ENCODE results near the gene DAAM1. TPM values are rescaled to one million over a fixed set of nuclear protein-coding genes. Genes with fewer than 3 reads are reported as not detected.

Gene DAAM1
- total RNA-seq, 2 donors from 2014 or later = 94.0 to 99.4 TPM

GRCh38 chr14:59337141-59337611 is 148.7 kb downstream of the DAAM1 start:
- H3K4me1 Mint-ChIP-seq = peaks cover 13% of the 10 kb centered on the region
- H3K4me3 ChIP-seq (ENCODE audit: low read length) = no peak overlapping the region
- no peak for TF ChIP-seq CTCF (conservative IDR thresholded peaks at IDR 0.05)
- H3K36me3 Mint-ChIP-seq (ENCODE audit: low read depth) = peaks cover 29% of the 10 kb centered on the region
- H3K9me3 Mint-ChIP-seq = no peaks in the 10 kb centered on the region
- H3K9ac ChIP-seq (ENCODE audit: extremely low read depth, low read length, poor library complexity, severe bottlenecking) = no peak overlapping the region
- no peak overlapping the region for H3K27ac ChIP-seq (ENCODE audit: low read depth, low read length)
- H3K4me3 Mint-ChIP-seq = no peak overlapping the region
- H3K27me3 ChIP-seq (ENCODE audit: control insufficient read depth, insufficient read depth, low read length, poor library complexity, severe bottlenecking) = no peaks in the 10 kb centered on the region
- H3K9me3 ChIP-seq (ENCODE audit: control insufficient read depth, low read length) = no peaks in the 10 kb centered on the region
- H3K4me1 ChIP-seq (ENCODE audit: control insufficient read depth, insufficient read depth, low read length) = peaks cover 4% of the 10 kb centered on the region
- H3K36me3 ChIP-seq (ENCODE audit: control insufficient read depth, insufficient read depth, low read length) = peaks cover 92% of the 10 kb centered on the region
- DNase-seq = no peak
- H3K27ac Mint-ChIP-seq = no peak overlapping the region
- 90 to 95% methylated on average over 4 of the region's 4 CpGs for WGBS, 2 experiments (ENCODE audit: insufficient coverage in 1 of 2, insufficient read length in 1 of 2)
- no peaks in the 10 kb centered on the region for H3K27me3 Mint-ChIP-seq (ENCODE audit: insufficient read depth)

GRCh38 chr14:59338761-59339160 is 150.3 kb downstream of the DAAM1 start:
- WGBS, 2 experiments (ENCODE audit: insufficient coverage in 1 of 2, insufficient read length in 1 of 2) = 80 to 97% methylated on average over 1 to 3 of the region's 3 CpGs
- DNase-seq = no peak
- Histone ChIP-seq H3K9me3 (ENCODE audit: control insufficient read depth, low read length) (no peaks in the 10 kb centered on the region), H3K9ac (ENCODE audit: extremely low read depth, low read length, poor library complexity, severe bottlenecking) (no peak overlapping the region), H3K27ac (ENCODE audit: low read depth, low read length) (no peak overlapping the region), H3K4me1 (ENCODE audit: control insufficient read depth, insufficient read depth, low read length) (peaks cover 7% of the 10 kb centered on the region), H3K27me3 (ENCODE audit: control insufficient read depth, insufficient read depth, low read length, poor library complexity, severe bottlenecking) (no peaks in the 10 kb centered on the region), H3K4me3 (ENCODE audit: low read length) (no peak overlapping the region), H3K36me3 (ENCODE audit: control insufficient read depth, insufficient read depth, low read length) (peaks cover 86% of the 10 kb centered on the region)
- Mint-ChIP-seq H3K36me3 (ENCODE audit: low read depth) (peaks cover 17% of the 10 kb centered on the region), H3K4me3 (no peak overlapping the region), H3K9me3 (no peaks in the 10 kb centered on the region), H3K4me1 (peaks cover 22% of the 10 kb centered on the region), H3K27ac (no peak overlapping the region), H3K27me3 (ENCODE audit: insufficient read depth) (no peaks in the 10 kb centered on the region)
- TF ChIP-seq CTCF (conservative IDR thresholded peaks at IDR 0.05) = no peak

- no peak for DNase-seq
- Histone ChIP-seq H3K9me3 (ENCODE audit: control insufficient read depth, low read length) (no peaks in the 10 kb centered on the region), H3K27me3 (ENCODE audit: control insufficient read depth, insufficient read depth, low read length, poor library complexity, severe bottlenecking) (no peaks in the 10 kb centered on the region), H3K9ac (ENCODE audit: extremely low read depth, low read length, poor library complexity, severe bottlenecking) (no peak overlapping the region), H3K36me3 (ENCODE audit: control insufficient read depth, insufficient read depth, low read length) (peaks cover 88% of the 10 kb centered on the region), H3K4me1 (ENCODE audit: control insufficient read depth, insufficient read depth, low read length) (peaks cover 7% of the 10 kb centered on the region), H3K4me3 (ENCODE audit: low read length) (no peak overlapping the region), H3K27ac (ENCODE audit: low read depth, low read length) (peak overlapping the region; percentile 50)
- Mint-ChIP-seq H3K4me3 (no peak overlapping the region), H3K36me3 (ENCODE audit: low read depth) (peaks cover 17% of the 10 kb centered on the region), H3K27ac (no peak overlapping the region), H3K9me3 (no peaks in the 10 kb centered on the region), H3K4me1 (peaks cover 27% of the 10 kb centered on the region), H3K27me3 (ENCODE audit: insufficient read depth) (no peaks in the 10 kb centered on the region)
- WGBS, 2 experiments (ENCODE audit: insufficient coverage in 1 of 2, insufficient read length in 1 of 2) = 82 to 94% methylated on average over 3 to 6 of the region's 6 CpGs
- no peak for TF ChIP-seq CTCF (conservative IDR thresholded peaks at IDR 0.05)
Observed at GRCh38 chr14:59339524-59340330, 151.3 kb downstream of the DAAM1 start.

Measured in endodermal cell (in vitro differentiated cells).